NCI-H526 treated with DMSO at 0.1 percent for 48 hours (cell line): ENCODE results near the gene TMEM52.
"Not testable (repeated sequence)": the region's sequence is repeated elsewhere in the genome, so short reads cannot be mapped to it uniquely, and the experiment has no call there.

Experiments
- DNase-seq: peaks from one replicate; lab custom pipeline; 2025; lab: John Stamatoyannopoulos, UW

Gene TMEM52

GRCh38 chr1:1946540-1946939 is 27.5 kb upstream of the TMEM52 start:
- DNase-seq: no peak

GRCh38 chr1:1945782-1946393 is 26.8 kb upstream of the TMEM52 start:
- DNase-seq: no peak

GRCh38 chr1:1943834-1944570 is 24.9 kb upstream of the TMEM52 start:
- DNase-seq: peak; percentile 56

- DNase-seq: no peak
Measured at GRCh38 chr1:1942753-1943656, 23.9 kb upstream of the TMEM52 start.

- no peak for DNase-seq
Measured at GRCh38 chr1:1941868-1942752, 23.0 kb upstream of the TMEM52 start.

GRCh38 chr1:1941211-1941841 is 22.2 kb upstream of the TMEM52 start:
- DNase-seq: no peak

GRCh38 chr1:1940123-1940425 is 21.0 kb upstream of the TMEM52 start:
- DNase-seq: no peak

GRCh38 chr1:1939296-1940122 is 20.4 kb upstream of the TMEM52 start:
- no peak for DNase-seq

- no peak for DNase-seq
Measured at GRCh38 chr1:1938613-1939295, 19.7 kb upstream of the TMEM52 start.

GRCh38 chr1:1938276-1938573 is 19.1 kb upstream of the TMEM52 start:
- no peak for DNase-seq

- no peak for DNase-seq
Measured at GRCh38 chr1:1937549-1938275, 18.6 kb upstream of the TMEM52 start.

GRCh38 chr1:1937061-1937460 is 18.0 kb upstream of the TMEM52 start:
- no peak for DNase-seq

GRCh38 chr1:1934848-1935247 is 15.8 kb upstream of the TMEM52 start:
- not testable (repeated sequence) for DNase-seq

- DNase-seq: no peak
Measured at GRCh38 chr1:1929639-1930545, 10.8 kb upstream of the TMEM52 start.

- DNase-seq: no peak
Measured at GRCh38 chr1:1929102-1929638, 10.1 kb upstream of the TMEM52 start.

GRCh38 chr1:1928231-1929101 is 9.4 kb upstream of the TMEM52 start:
- DNase-seq: no peak

- DNase-seq: no peak
Measured at GRCh38 chr1:1927751-1928150, 8.7 kb upstream of the TMEM52 start.
